Transverse colon (tissue), 4 donors: ENCODE results near the gene ZNF853. TPM values are rescaled to one million over a fixed set of nuclear protein-coding genes. Genes with fewer than 3 reads are reported as not detected.

ENCODE experiments used
- DNase-seq: peaks from one replicate; pipeline ENCODE4 v3.0.0-alpha.2; 2019
- H3K27ac ChIP-seq, 4 donors: fragments of 200-600 bp; sonication (generic); 2 replicates each; pipeline ENCODE4 v1.5.1; 2016 to 2018; ENCODE audit warnings: inconsistent platforms in 4 of 4
- H3K27me3 ChIP-seq: fragments of 200-600 bp; sonication (generic); 2 replicates; pipeline ENCODE4 v1.5.1; 2017; ENCODE audit warnings: inconsistent platforms
- H3K36me3 ChIP-seq, 4 donors: fragments of 200-600 bp; sonication (generic); 2 replicates each; pipeline ENCODE4 v1.5.1; 2017 to 2019; ENCODE audit warnings: inconsistent platforms in 4 of 4
- H3K4me1 ChIP-seq, 4 donors: fragments of 200-600 bp; sonication (generic); 2 replicates each; pipeline ENCODE4 v1.5.1; 2017 to 2020; ENCODE audit warnings: inconsistent platforms in 4 of 4
- H3K4me3 ChIP-seq, 4 donors: fragments of 200-600 bp; sonication (generic); 1 replicate in 1 of 4; 2 replicates in 3 of 4; pipeline versions ENCODE4 v1.5.1 to v1.6.1; 2017 to 2019; ENCODE audit warnings: inconsistent platforms in 4 of 4
- H3K9me3 ChIP-seq, 2 donors: fragments of 200-600 bp; sonication (generic); 2 replicates each; pipeline ENCODE4 v1.5.1; 2017 to 2019; ENCODE audit warnings: inconsistent platforms in 2 of 2
- EP300 ChIP-seq: sonication (generic); formaldehyde crosslinking; IDR thresholded peaks from one replicate; pipeline ENCODE4 v1.6.1; 2017; ENCODE audit warnings: antibody characterized with exemption, low read depth
- POLR2A ChIP-seq: fragments of 450-650 bp; IDR thresholded peaks from one replicate; pipeline ENCODE4 v1.6.1; 2016; ENCODE audit warnings: antibody characterized with exemption, mild to moderate bottlenecking, moderate library complexity
- POLR2AphosphoS5 ChIP-seq, 3 donors: sonication (generic); formaldehyde crosslinking; IDR thresholded peaks; one replicate each; pipeline ENCODE4 v1.6.1; 2016; ENCODE audit warnings: antibody characterized with exemption in 3 of 3
- WGBS, 2 donors: methylation state at CpG; one replicate each; pipeline ENCODE4 v1.1.5; 2018; ENCODE audit warnings: low coverage in 1 of 2; 5-methylcytosine and 5-hydroxymethylcytosine counted together
- in situ Hi-C, 4 donors: fragments of 200-750 bp; cut with MboI; loops; one replicate each; pipeline versions ENCODE4 v1.15.0 to v1.15.1; 2017; ENCODE audit warnings: low sequenced_read_pairs in 3 of 4, low pct_ligation_motif_present in 1 of 4, low pct_unique_long_range_greater_than_20kb in 1 of 4
- intact Hi-C: fragments of 100-400 bp; cut with DNase I; formaldehyde crosslinking; loops from one replicate; pipeline ENCODE4 v1.15.1; 2023; ENCODE audit warnings: low total_unique reads
- total RNA-seq, 4 donors: library from RNA; depleted of rRNA; stranded (reverse); fragments of >200 nt; gene quantifications; one replicate each; pipeline ENCODE4 v1.1.0, GENCODE V29; 2016
- TF ChIP-seq, protein P1 (sequence below), 5 experiments: fragments of 200-600 bp in 3 of 5; fragments of 450-650 bp in 2 of 5; sonication (generic) in 3 of 5; IDR thresholded peaks; 1 replicate in 2 of 5; 2 replicates in 3 of 5; pipeline ENCODE4 v1.5.1; 2016 to 2017; ENCODE audit warnings: antibody characterized with exemption in 5 of 5, inconsistent platforms in 3 of 5, mild to moderate bottlenecking in 2 of 5, moderate library complexity in 1 of 5

Gene ZNF853
- total RNA-seq, result 10 to 100 TPM in 1 of 4 donors, 1 to 10 TPM in 3; 2.9 to 18.7 (median 7.3) TPM

DNA sequence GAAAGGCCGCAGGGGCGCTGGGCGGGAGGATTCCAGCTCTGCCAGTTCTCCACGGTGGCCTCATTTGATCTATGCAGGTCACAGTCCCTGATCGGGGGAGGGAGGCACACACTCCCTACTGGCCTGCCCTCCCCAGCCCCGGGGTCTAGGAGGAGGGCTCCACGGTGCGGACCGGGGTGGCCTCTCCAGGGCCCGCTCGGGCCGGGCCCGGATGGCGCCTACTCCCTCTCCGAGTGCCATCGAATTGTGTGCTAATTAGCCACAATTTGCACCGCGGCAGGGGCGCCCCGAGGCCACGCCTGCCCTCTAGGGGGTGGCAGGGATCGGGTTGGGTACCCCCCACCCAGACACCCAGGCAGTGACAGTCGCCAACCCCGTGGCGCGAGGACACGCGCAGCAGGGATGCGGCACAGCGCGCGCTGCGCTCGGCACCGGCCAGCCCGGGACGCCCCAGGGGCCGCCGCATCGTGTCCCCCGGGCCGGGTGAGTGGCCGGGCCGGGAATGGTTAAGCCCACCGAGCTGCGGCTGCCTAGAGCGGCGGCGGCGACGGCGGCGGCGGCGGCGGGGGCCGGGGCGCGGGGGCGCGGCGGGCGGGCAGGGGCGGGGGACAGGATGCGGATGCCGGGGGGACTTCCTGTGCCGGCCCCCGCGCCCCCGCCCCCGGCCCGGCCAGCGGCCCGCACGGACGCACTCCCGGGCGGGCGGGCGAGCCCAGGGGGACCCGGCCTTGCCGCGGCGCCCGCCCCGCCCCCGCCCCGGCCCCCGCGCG, at the start of gene ZNF853:
TSS of gene ZNF853 (plus strand) at position 658 of the 770 bp plus-strand sequence. CDS start 565 bp downstream, outside the sequence.
- H3K36me3 ChIP-seq, result no peaks in the 10 kb centered on the region
- WGBS, 2 donors, result 5% methylated on average over 26 of the region's 91 CpGs; no CpG with 5 or more reads in 1 of the 2 donors
- TF ChIP-seq POLR2AphosphoS5 (IDR thresholded peaks at IDR 0.05) (no peak), EP300 (no peak), POLR2A (no peak)
- TF ChIP-seq, protein P1, sequence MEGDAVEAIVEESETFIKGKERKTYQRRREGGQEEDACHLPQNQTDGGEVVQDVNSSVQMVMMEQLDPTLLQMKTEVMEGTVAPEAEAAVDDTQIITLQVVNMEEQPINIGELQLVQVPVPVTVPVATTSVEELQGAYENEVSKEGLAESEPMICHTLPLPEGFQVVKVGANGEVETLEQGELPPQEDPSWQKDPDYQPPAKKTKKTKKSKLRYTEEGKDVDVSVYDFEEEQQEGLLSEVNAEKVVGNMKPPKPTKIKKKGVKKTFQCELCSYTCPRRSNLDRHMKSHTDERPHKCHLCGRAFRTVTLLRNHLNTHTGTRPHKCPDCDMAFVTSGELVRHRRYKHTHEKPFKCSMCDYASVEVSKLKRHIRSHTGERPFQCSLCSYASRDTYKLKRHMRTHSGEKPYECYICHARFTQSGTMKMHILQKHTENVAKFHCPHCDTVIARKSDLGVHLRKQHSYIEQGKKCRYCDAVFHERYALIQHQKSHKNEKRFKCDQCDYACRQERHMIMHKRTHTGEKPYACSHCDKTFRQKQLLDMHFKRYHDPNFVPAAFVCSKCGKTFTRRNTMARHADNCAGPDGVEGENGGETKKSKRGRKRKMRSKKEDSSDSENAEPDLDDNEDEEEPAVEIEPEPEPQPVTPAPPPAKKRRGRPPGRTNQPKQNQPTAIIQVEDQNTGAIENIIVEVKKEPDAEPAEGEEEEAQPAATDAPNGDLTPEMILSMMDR (IDR thresholded peaks at IDR 0.05), result no peak
- H3K9me3 ChIP-seq, result no peaks in the 10 kb centered on the region
- H3K27ac ChIP-seq, result peak within 1 kb of the TSS in 2 of 4 donors; percentile 39 to 72
- intact Hi-C loops (no loop called here), in situ Hi-C loops (no loop called here)
- no peak for DNase-seq
- peak within 1 kb of the TSS; percentile 56 to 86 (median 66) for H3K4me3 ChIP-seq
- peaks cover 32% of the 10 kb centered on the region for H3K27me3 ChIP-seq
- H3K4me1 ChIP-seq, result peaks cover 0 to 26% (median 7%) of the 10 kb centered on the region in 4 donors

- H3K27ac ChIP-seq, result no peak overlapping the region
- TF ChIP-seq EP300 (no peak), POLR2AphosphoS5 (IDR thresholded peaks at IDR 0.05) (no peak), POLR2A (no peak)
- TF ChIP-seq, protein P1 (IDR thresholded peaks at IDR 0.05), result no peak
- no peaks in the 10 kb centered on the region for H3K9me3 ChIP-seq
- in situ Hi-C loops (no loop called here), intact Hi-C loops (no loop called here)
- H3K36me3 ChIP-seq, result no peaks in the 10 kb centered on the region
- no peak overlapping the region for H3K4me3 ChIP-seq
- DNase-seq, result no peak
- WGBS, 2 donors, result 83% methylated on average over 4 of the region's 4 CpGs; no CpG with 5 or more reads in 1 of the 2 donors
- no peaks in the 10 kb centered on the region for H3K4me1 ChIP-seq
- H3K27me3 ChIP-seq, result no peaks in the 10 kb centered on the region
Measured at GRCh38 chr7:6565655-6566054, 49.8 kb upstream of the ZNF853 start.

GRCh38 chr7:6567886-6568285, 47.5 kb upstream of the ZNF853 start:
- Histone ChIP-seq H3K9me3 (no peaks in the 10 kb centered on the region), H3K27me3 (no peaks in the 10 kb centered on the region), H3K27ac (no peak overlapping the region), H3K36me3 (no peaks in the 10 kb centered on the region), H3K4me1 (no peaks in the 10 kb centered on the region), H3K4me3 (no peak overlapping the region)
- 84 to 88% methylated on average over 1 to 3 of the region's 3 CpGs for WGBS, 2 donors
- in situ Hi-C loops (no loop called here), intact Hi-C loops (no loop called here)
- no peak for DNase-seq
- no peak for TF ChIP-seq POLR2A
- no peak for TF ChIP-seq POLR2AphosphoS5 (IDR thresholded peaks at IDR 0.05)
- TF ChIP-seq, protein P1 (IDR thresholded peaks at IDR 0.05), result no peak
- TF ChIP-seq EP300, result no peak

GRCh38 chr7:6571160-6571779, 44.1 kb upstream of the ZNF853 start:
- in situ Hi-C loops, result no loop called here
- no peaks in the 10 kb centered on the region for H3K9me3 ChIP-seq
- no peak for DNase-seq
- 53 to 63% methylated on average over 6 to 7 of the region's 7 CpGs for WGBS, 2 donors
- H3K27me3 ChIP-seq, result no peaks in the 10 kb centered on the region
- TF ChIP-seq POLR2A, result no peak
- no peak for TF ChIP-seq EP300
- H3K36me3 ChIP-seq, result no peaks in the 10 kb centered on the region
- H3K4me3 ChIP-seq, result no peak overlapping the region
- intact Hi-C loops, result no loop called here
- H3K27ac ChIP-seq, result no peak overlapping the region
- H3K4me1 ChIP-seq, result no peaks in the 10 kb centered on the region
